OCI-LY7 (cell line): Measurements from ENCODE around the gene PPARG. TPM values are rescaled to one million over a fixed set of nuclear protein-coding genes. Genes with fewer than 3 reads are reported as not detected.

Source experiments
- BruUV-seq: library from RNA; stranded (reverse); fragments of 400-500 nt; replicated peaks from 2 replicates; lab custom pipeline; 2021; lab: Mats Ljungman, UMichigan
- CTCF ChIA-PET: fragments of 300-600 bp; sonication (Branson Sonifier 250); formaldehyde crosslinking; loops from one replicate; lab custom pipeline; 2022; ENCODE audit warnings: antibody characterized with exemption; ENCODE audit not compliant: unreplicated experiment; lab: Charles Lee
- POLR2A ChIA-PET: fragments of 300-600 bp; sonication (Branson Sonifier 250); formaldehyde crosslinking; loops from one replicate; lab custom pipeline; 2022; ENCODE audit warnings: antibody characterized with exemption; lab: Charles Lee
- DNase-seq: peaks from one replicate; pipeline ENCODE4 v3.0.0-alpha.2; 2015; ENCODE audit warnings: low spot score
- H2AFZ ChIP-seq: fragments of 200-600 bp; sonication (generic), shearing (Covaris generic); 2 replicates; pipeline ENCODE4 v1.6.1; 2014; ENCODE audit warnings: mild to moderate bottlenecking, antibody characterized with exemption, low read length, moderate library complexity
- H3K27ac ChIP-seq: fragments of 200-600 bp; sonication (generic); 2 replicates; pipeline ENCODE4 v1.5.1; 2014; ENCODE audit warnings: mixed run types, low read depth, mild to moderate bottlenecking, moderate library complexity, low read length, inconsistent platforms; ENCODE audit not compliant: poor library complexity, severe bottlenecking
- H3K36me3 ChIP-seq: fragments of 200-600 bp; sonication (generic); 2 replicates; pipeline ENCODE4 v1.6.1; 2014; ENCODE audit warnings: mild to moderate bottlenecking, antibody characterized with exemption, low read length, moderate library complexity, mixed read lengths; ENCODE audit not compliant: insufficient read depth
- H3K4me1 ChIP-seq: fragments of 200-600 bp; sonication (generic); 2 replicates; pipeline ENCODE4 v1.5.1; 2014; ENCODE audit warnings: mild to moderate bottlenecking, low read length; ENCODE audit not compliant: insufficient read depth, poor library complexity, severe bottlenecking
- H3K4me2 ChIP-seq: fragments of 200-600 bp; sonication (generic); 2 replicates; pipeline ENCODE4 v1.6.1; 2014; ENCODE audit warnings: mild to moderate bottlenecking, low read length
- H3K4me3 ChIP-seq: fragments of 200-600 bp; sonication (generic); 2 replicates; pipeline ENCODE4 v1.5.1; 2014; ENCODE audit warnings: mild to moderate bottlenecking, low read depth, low read length; ENCODE audit not compliant: poor library complexity, severe bottlenecking
- H3K79me2 ChIP-seq: fragments of 200-600 bp; sonication (generic); 2 replicates; pipeline ENCODE4 v1.6.1; 2016; ENCODE audit warnings: low read depth, mild to moderate bottlenecking, low read length, moderate library complexity, mixed read lengths; ENCODE audit not compliant: insufficient read depth
- H3K9me2 ChIP-seq: fragments of 200-600 bp; sonication (generic); 2 replicates; pipeline ENCODE4 v1.6.1; 2016; ENCODE audit warnings: mild to moderate bottlenecking, low read length, mixed read lengths; ENCODE audit not compliant: insufficient read depth
- H3K9me3 ChIP-seq: fragments of 200-600 bp; sonication (generic); 2 replicates; pipeline ENCODE4 v1.6.1; 2014; ENCODE audit warnings: mild to moderate bottlenecking, mixed run types, low read length, mixed read lengths
- H4K20me1 ChIP-seq: fragments of 200-600 bp; sonication (generic); 2 replicates; pipeline ENCODE4 v1.6.1; 2014; ENCODE audit warnings: mild to moderate bottlenecking, antibody characterized with exemption, low read length, moderate library complexity, mixed read lengths; ENCODE audit not compliant: insufficient read depth
- EZH2phosphoT487 ChIP-seq: fragments of 200-600 bp; sonication (generic); IDR thresholded peaks from 2 replicates; pipeline ENCODE4 v1.6.1; 2018; ENCODE audit warnings: low read depth, borderline replicate concordance, mild to moderate bottlenecking, mixed run types, antibody characterized with exemption, low read length, moderate library complexity, mixed read lengths
- intact Hi-C: fragments of 100-400 bp; cut with micrococcal nuclease; formaldehyde crosslinking; loops from one replicate; pipeline ENCODE4 v1.10.0; 2022; ENCODE audit not compliant: unreplicated experiment
- total RNA-seq, 2 experiments: library from RNA; depleted of rRNA in 1 of 2; stranded (reverse); fragments of >200 nt in 1 of 2; shearing (Covaris generic) in 1 of 2; gene quantifications; 2 replicates each; pipeline ENCODE4 v1.2.3, GENCODE V29; 2014 to 2022
- TF ChIP-seq, protein P1 (sequence below): fragments of 200-600 bp; sonication (generic); conservative IDR thresholded peaks from 2 replicates; pipeline ENCODE4 v1.5.1; 2014; ENCODE audit warnings: mild to moderate bottlenecking, antibody characterized with exemption, low read length, moderate library complexity, mixed read lengths

PPARG gene
- total RNA-seq, 2 experiments from 2014 or later = not detected

DNA sequence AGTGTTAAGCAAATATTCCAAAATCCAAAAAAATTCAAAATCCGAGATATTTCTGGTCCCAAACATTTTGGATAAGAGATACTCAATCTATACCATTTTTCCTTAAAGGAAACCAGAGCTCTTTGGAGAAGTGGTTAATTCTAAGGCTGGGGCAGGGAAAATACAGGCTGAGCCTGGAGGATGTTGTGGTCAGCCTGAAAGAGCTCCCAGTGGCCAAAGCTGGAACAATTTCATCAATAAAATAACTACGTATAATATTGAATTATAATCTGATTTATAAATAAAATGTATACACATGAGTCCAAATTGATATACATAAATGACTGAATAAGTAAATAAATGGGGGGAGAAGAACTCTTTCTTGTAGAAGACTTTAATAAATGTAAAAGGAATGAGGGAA is 24.6 kb downstream of the PPARG start:
- H3K4me1 ChIP-seq = no peaks in the 10 kb centered on the region
- H2AFZ ChIP-seq = no peak overlapping the region
- H3K9me3 ChIP-seq = no peaks in the 10 kb centered on the region
- H3K27ac ChIP-seq = no peak overlapping the region
- ChIA-PET POLR2A (interaction anchor here (0.6 kb wide), 1 partner anchor 165 kb away, joined by 3 read pairs; no protein-coding TSS in a partner anchor), CTCF (no interaction called here)
- TF ChIP-seq EZH2phosphoT487 = no peak
- TF ChIP-seq, protein P1, sequence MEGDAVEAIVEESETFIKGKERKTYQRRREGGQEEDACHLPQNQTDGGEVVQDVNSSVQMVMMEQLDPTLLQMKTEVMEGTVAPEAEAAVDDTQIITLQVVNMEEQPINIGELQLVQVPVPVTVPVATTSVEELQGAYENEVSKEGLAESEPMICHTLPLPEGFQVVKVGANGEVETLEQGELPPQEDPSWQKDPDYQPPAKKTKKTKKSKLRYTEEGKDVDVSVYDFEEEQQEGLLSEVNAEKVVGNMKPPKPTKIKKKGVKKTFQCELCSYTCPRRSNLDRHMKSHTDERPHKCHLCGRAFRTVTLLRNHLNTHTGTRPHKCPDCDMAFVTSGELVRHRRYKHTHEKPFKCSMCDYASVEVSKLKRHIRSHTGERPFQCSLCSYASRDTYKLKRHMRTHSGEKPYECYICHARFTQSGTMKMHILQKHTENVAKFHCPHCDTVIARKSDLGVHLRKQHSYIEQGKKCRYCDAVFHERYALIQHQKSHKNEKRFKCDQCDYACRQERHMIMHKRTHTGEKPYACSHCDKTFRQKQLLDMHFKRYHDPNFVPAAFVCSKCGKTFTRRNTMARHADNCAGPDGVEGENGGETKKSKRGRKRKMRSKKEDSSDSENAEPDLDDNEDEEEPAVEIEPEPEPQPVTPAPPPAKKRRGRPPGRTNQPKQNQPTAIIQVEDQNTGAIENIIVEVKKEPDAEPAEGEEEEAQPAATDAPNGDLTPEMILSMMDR = no peak
- intact Hi-C loops = no loop called here
- H3K4me2 ChIP-seq = no peak overlapping the region
- no TSS peak for BruUV-seq
- no peaks in the 10 kb centered on the region for H3K36me3 ChIP-seq
- H4K20me1 ChIP-seq = no peaks in the 10 kb centered on the region
- no peaks in the 10 kb centered on the region for H3K9me2 ChIP-seq
- no peak for DNase-seq
- no peaks in the 10 kb centered on the region for H3K79me2 ChIP-seq
- no peak overlapping the region for H3K4me3 ChIP-seq

DNA sequence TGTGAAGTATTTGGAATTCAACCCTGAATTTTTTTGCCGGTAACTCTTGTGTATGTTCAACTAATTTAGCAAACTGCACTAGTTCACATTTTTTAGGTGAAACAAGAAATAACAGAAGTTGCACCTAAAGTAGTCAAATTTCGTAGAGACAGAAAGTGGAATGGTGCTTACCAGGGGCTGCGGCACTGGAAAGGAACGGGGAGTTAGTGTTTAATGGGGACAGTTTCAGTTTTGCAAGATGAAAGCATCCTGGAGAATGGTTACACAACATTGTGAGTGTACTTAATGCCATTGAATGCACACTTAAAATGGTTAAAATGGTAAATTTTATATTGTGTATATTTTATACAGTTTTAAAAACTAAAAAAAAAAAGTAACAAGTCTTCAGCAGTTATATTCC is 27.4 kb downstream of the PPARG start:
- H3K9me2 ChIP-seq = no peaks in the 10 kb centered on the region
- no peaks in the 10 kb centered on the region for H4K20me1 ChIP-seq
- no peaks in the 10 kb centered on the region for H3K4me1 ChIP-seq
- no peak overlapping the region for H2AFZ ChIP-seq
- BruUV-seq = no TSS peak
- no peaks in the 10 kb centered on the region for H3K36me3 ChIP-seq
- CTCF ChIA-PET = no interaction called here
- intact Hi-C loops = no loop called here
- H3K79me2 ChIP-seq = no peaks in the 10 kb centered on the region
- TF ChIP-seq, protein P1 = no peak
- TF ChIP-seq EZH2phosphoT487 = no peak
- POLR2A ChIA-PET = no interaction called here
- H3K4me3 ChIP-seq = no peak overlapping the region
- DNase-seq = no peak
- no peak overlapping the region for H3K4me2 ChIP-seq
- H3K9me3 ChIP-seq = no peaks in the 10 kb centered on the region
- no peak overlapping the region for H3K27ac ChIP-seq

DNA sequence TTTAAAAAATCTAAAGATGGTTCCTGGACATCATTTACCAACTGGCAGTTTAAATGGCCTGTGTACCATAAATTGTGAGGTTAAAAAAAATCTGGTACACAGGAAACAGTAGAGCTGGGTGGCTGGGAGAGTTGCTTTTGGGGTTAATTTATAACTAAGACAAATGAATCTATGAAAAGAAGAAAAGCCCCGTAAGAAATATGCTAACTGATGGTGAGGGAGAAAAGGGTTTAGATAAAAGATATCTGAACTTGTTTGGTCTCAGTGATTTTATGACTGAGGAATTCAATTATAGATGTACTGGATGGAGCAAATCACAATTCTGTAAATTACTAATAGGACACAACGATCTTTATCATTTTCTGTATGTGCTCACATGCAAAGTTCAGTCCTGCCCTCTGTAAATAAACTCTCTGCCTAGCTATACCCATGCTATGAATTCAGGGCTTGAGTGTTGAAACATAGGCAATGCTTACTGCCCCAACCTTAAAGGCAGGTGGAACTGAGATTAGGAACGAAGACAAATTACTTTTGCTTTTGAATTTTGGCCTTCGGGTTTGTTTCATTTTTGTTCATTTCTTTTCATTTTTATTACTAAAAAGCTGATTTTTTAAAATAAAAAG is 28.0 kb downstream of the PPARG start:
- Histone ChIP-seq H3K79me2 (no peaks in the 10 kb centered on the region), H2AFZ (no peak overlapping the region), H3K9me3 (no peaks in the 10 kb centered on the region), H4K20me1 (no peaks in the 10 kb centered on the region), H3K36me3 (no peaks in the 10 kb centered on the region), H3K27ac (no peak overlapping the region), H3K9me2 (no peaks in the 10 kb centered on the region), H3K4me3 (no peak overlapping the region), H3K4me1 (no peaks in the 10 kb centered on the region), H3K4me2 (no peak overlapping the region)
- intact Hi-C loops = no loop called here
- no peak for DNase-seq
- BruUV-seq = no TSS peak
- ChIA-PET POLR2A (no interaction called here), CTCF (no interaction called here)
- no peak for TF ChIP-seq EZH2phosphoT487
- TF ChIP-seq, protein P1 = no peak
